ENCODE measurements around the gene FREM2.

DNA sequence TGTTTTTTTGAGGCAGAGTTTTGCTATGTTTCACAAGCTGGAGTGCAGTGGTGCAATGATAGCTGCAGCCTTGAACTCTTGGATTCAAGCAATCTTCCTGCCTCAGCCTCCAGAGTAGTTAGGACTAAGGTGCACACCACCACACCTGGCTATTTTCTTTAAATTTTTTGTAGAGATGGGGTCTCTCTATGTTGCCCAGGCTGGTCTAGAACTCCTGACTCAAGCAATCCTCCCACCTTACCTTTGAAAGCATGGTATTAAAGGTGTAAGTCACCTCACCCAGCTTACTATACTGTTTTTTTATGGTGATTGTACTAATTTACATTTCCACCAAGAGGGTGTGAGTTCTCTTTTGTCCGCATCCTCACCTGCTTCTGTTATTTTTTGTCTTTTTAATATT, 110.0 kb downstream of the FREM2 start:
- TF ChIP-seq POLR2A (IDR thresholded peaks at IDR 0.05) = no peak
- TF ChIP-seq, protein P1, sequence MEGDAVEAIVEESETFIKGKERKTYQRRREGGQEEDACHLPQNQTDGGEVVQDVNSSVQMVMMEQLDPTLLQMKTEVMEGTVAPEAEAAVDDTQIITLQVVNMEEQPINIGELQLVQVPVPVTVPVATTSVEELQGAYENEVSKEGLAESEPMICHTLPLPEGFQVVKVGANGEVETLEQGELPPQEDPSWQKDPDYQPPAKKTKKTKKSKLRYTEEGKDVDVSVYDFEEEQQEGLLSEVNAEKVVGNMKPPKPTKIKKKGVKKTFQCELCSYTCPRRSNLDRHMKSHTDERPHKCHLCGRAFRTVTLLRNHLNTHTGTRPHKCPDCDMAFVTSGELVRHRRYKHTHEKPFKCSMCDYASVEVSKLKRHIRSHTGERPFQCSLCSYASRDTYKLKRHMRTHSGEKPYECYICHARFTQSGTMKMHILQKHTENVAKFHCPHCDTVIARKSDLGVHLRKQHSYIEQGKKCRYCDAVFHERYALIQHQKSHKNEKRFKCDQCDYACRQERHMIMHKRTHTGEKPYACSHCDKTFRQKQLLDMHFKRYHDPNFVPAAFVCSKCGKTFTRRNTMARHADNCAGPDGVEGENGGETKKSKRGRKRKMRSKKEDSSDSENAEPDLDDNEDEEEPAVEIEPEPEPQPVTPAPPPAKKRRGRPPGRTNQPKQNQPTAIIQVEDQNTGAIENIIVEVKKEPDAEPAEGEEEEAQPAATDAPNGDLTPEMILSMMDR (IDR thresholded peaks at IDR 0.05) = no peak
